Activated B cell treated with CpG ODN at 0.5 μM for 24 hours (primary cell): ENCODE results near the gene DGCR8. TPM values are rescaled to one million over a fixed set of nuclear protein-coding genes. Genes with fewer than 3 reads are reported as not detected.

Experiments used
- ATAC-seq: fragments of 200-7000 bp; cut with Tn5 transposase; one replicate; pipeline ENCODE4 v1.10.0; 2021; ENCODE audit warnings: low read depth, mild to moderate bottlenecking, moderate library complexity
- CTCF ChIA-PET: fragments of 350-600 bp; sonication (Branson Sonifier 250); formaldehyde crosslinking; loops from one replicate; lab custom pipeline; 2021; ENCODE audit warnings: antibody characterized with exemption; lab: Charles Lee
- POLR2A ChIA-PET: fragments of 350-600 bp; sonication (Branson Sonifier 250); formaldehyde crosslinking; loops from one replicate; lab custom pipeline; 2021; ENCODE audit warnings: antibody characterized with exemption; lab: Charles Lee
- DNase-seq: peaks from one replicate; pipeline ENCODE4 v3.0.0; 2022
- H3K27ac Mint-ChIP-seq: one replicate; pipeline ENCODE4 v1.8.0; 2020; ENCODE audit warnings: mixed read lengths
- H3K27me3 Mint-ChIP-seq: one replicate; pipeline ENCODE4 v1.8.0; 2021; ENCODE audit warnings: mixed read lengths
- H3K36me3 Mint-ChIP-seq: one replicate; pipeline ENCODE4 v1.8.0; 2021; ENCODE audit warnings: low read depth, mixed read lengths
- H3K4me1 Mint-ChIP-seq: one replicate; pipeline ENCODE4 v1.8.0; 2021; ENCODE audit warnings: mixed read lengths
- H3K4me3 Mint-ChIP-seq: one replicate; pipeline ENCODE4 v1.8.0; 2020; ENCODE audit warnings: mild to moderate bottlenecking, mixed read lengths
- H3K9me3 Mint-ChIP-seq: one replicate; pipeline ENCODE4 v1.8.0; 2020; ENCODE audit warnings: mixed read lengths
- intact Hi-C: fragments of 100-400 bp; cut with micrococcal nuclease; formaldehyde crosslinking; loops from one replicate; pipeline ENCODE4 v1.15.1; 2024
- total RNA-seq: library from RNA; stranded (reverse); gene quantifications from 2 replicates; pipeline ENCODE4 v1.2.3, GENCODE V29; 2022
- TF ChIP-seq, protein P1 (sequence below): fragments of 200-600 bp; IDR thresholded peaks from one replicate; pipeline ENCODE4 v1.8.0; 2022; ENCODE audit warnings: antibody characterized with exemption, mild to moderate bottlenecking

The DGCR8 gene
- total RNA-seq, 1 donor from 2014 or later = 35.5 TPM

GRCh38 chr22:20143883-20144665, 64.0 kb downstream of the DGCR8 start:
- H3K36me3 Mint-ChIP-seq = peaks cover 12% of the 10 kb centered on the region
- ChIA-PET CTCF (no interaction called here), POLR2A (no interaction called here)
- TF ChIP-seq, protein P1, sequence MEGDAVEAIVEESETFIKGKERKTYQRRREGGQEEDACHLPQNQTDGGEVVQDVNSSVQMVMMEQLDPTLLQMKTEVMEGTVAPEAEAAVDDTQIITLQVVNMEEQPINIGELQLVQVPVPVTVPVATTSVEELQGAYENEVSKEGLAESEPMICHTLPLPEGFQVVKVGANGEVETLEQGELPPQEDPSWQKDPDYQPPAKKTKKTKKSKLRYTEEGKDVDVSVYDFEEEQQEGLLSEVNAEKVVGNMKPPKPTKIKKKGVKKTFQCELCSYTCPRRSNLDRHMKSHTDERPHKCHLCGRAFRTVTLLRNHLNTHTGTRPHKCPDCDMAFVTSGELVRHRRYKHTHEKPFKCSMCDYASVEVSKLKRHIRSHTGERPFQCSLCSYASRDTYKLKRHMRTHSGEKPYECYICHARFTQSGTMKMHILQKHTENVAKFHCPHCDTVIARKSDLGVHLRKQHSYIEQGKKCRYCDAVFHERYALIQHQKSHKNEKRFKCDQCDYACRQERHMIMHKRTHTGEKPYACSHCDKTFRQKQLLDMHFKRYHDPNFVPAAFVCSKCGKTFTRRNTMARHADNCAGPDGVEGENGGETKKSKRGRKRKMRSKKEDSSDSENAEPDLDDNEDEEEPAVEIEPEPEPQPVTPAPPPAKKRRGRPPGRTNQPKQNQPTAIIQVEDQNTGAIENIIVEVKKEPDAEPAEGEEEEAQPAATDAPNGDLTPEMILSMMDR = no peak
- H3K27ac Mint-ChIP-seq = no peak overlapping the region
- no peak overlapping the region for H3K4me3 Mint-ChIP-seq
- no peaks in the 10 kb centered on the region for H3K27me3 Mint-ChIP-seq
- DNase-seq = no peak
- H3K4me1 Mint-ChIP-seq = peaks cover 4% of the 10 kb centered on the region
- no peak for ATAC-seq
- intact Hi-C loops = no loop called here
- H3K9me3 Mint-ChIP-seq = no peaks in the 10 kb centered on the region

- H3K36me3 Mint-ChIP-seq = peaks cover 7% of the 10 kb centered on the region
- H3K27me3 Mint-ChIP-seq = no peaks in the 10 kb centered on the region
- H3K27ac Mint-ChIP-seq = no peak overlapping the region
- intact Hi-C loops = no loop called here
- ChIA-PET CTCF (no interaction called here), POLR2A (no interaction called here)
- ATAC-seq (no peak), DNase-seq (no peak)
- H3K9me3 Mint-ChIP-seq = no peaks in the 10 kb centered on the region
- TF ChIP-seq, protein P1 = no peak
- peaks cover 4% of the 10 kb centered on the region for H3K4me1 Mint-ChIP-seq
- no peak overlapping the region for H3K4me3 Mint-ChIP-seq
These were observed 65.3 kb downstream of the DGCR8 start for GRCh38 chr22:20145206-20145831.

DNA sequence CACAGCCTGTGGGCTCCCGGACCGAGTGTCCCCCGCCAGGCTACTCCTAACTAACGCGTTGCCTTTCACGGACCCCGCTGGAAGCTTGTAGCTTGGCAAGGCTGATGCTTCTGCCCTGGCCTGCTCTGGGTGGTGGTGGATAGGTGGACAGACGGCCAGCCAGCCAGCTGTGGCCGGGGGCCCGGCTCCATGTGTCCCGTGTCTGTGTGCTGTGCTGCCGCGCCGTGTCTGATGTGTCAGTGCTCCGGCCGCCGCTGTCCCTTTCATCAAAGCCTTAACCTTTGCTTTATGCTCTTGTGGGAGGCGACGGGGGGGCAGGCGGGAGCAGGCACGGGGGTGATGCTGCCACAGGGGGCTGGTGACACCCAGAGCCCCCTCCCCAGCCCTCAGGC, 65.8 kb downstream of the DGCR8 start:
- Mint-ChIP-seq H3K4me1 (peaks cover 4% of the 10 kb centered on the region), H3K27ac (no peak overlapping the region), H3K27me3 (no peaks in the 10 kb centered on the region), H3K9me3 (no peaks in the 10 kb centered on the region), H3K36me3 (peaks cover 7% of the 10 kb centered on the region), H3K4me3 (no peak overlapping the region)
- CTCF ChIA-PET = no interaction called here
- POLR2A ChIA-PET = no interaction called here
- intact Hi-C loops = no loop called here
- DNase-seq = no peak
- no peak for ATAC-seq
- TF ChIP-seq, protein P1 = no peak

DNA sequence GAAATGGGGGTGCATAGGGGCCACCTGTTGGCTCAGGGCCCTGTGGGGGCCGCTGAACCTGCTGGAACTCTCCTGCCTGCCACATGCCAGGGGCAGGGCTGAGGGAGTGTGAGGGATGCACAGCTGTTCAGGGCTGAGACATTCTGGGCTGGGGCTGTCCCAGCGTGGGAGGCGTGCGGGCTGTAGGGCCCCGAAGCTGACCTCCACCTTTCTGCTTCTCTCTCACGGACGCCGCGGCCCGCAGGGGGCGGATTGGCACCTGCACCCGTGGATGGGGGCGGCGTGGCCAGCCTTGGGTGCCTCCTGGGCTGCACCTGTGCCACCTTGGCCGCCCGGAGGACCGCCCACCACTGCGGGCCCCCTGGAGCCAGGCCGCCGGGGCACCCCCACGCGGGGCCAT, 66.7 kb downstream of the DGCR8 start:
- H3K4me1 Mint-ChIP-seq = peaks cover 4% of the 10 kb centered on the region
- H3K36me3 Mint-ChIP-seq = peaks cover 7% of the 10 kb centered on the region
- TF ChIP-seq, protein P1 = no peak
- ChIA-PET POLR2A (no interaction called here), CTCF (no interaction called here)
- H3K9me3 Mint-ChIP-seq = no peaks in the 10 kb centered on the region
- intact Hi-C loops = no loop called here
- no peak for ATAC-seq
- H3K27ac Mint-ChIP-seq = no peak overlapping the region
- DNase-seq = no peak
- H3K4me3 Mint-ChIP-seq = no peak overlapping the region
- no peaks in the 10 kb centered on the region for H3K27me3 Mint-ChIP-seq

GRCh38 chr22:20147237-20147988, 67.4 kb downstream of the DGCR8 start:
- ChIA-PET POLR2A (no interaction called here), CTCF (no interaction called here)
- Mint-ChIP-seq H3K4me3 (no peak overlapping the region), H3K27ac (no peak overlapping the region), H3K4me1 (peaks cover 4% of the 10 kb centered on the region), H3K9me3 (no peaks in the 10 kb centered on the region), H3K27me3 (no peaks in the 10 kb centered on the region), H3K36me3 (peaks cover 7% of the 10 kb centered on the region)
- TF ChIP-seq, protein P1 = no peak
- intact Hi-C loops = no loop called here
- no peak for ATAC-seq
- DNase-seq = no peak
